Stimulated activated CD4-positive, alpha-beta T cell treated with anti-CD3 and anti-CD28 coated beads, TNF-alpha, amount 100 ng/mL, for 48 hours (primary cell): ENCODE results near the gene ZMYND8.
"Not testable (repeated sequence)": the region's sequence is repeated elsewhere in the genome, so short reads cannot be mapped to it uniquely, and the experiment has no call there.

Experiments
- DNase-seq, 3 donors: peaks; one replicate each; pipeline ENCODE4 v3.0.0-alpha.2; 2020; ENCODE audit warnings: low read depth in 3 of 3

Gene ZMYND8

GRCh38 chr20:47265214-47265613 is 91.3 kb downstream of the ZMYND8 start:
- DNase-seq: no peak

- DNase-seq: not testable (repeated sequence)
Measured at GRCh38 chr20:47264137-47264769, 92.2 kb downstream of the ZMYND8 start.

- no peak for DNase-seq
Measured at GRCh38 chr20:47263465-47264084, 92.9 kb downstream of the ZMYND8 start.

- DNase-seq: no peak
Measured at GRCh38 chr20:47263080-47263464, 93.4 kb downstream of the ZMYND8 start.

- DNase-seq: no peak
Measured at GRCh38 chr20:47262365-47263013, 94.0 kb downstream of the ZMYND8 start.

- no peak for DNase-seq
Measured at GRCh38 chr20:47262008-47262364, 94.5 kb downstream of the ZMYND8 start.

- DNase-seq: not testable (repeated sequence)
Measured at GRCh38 chr20:47261161-47261774, 95.2 kb downstream of the ZMYND8 start.

GRCh38 chr20:47260540-47261126 is 95.9 kb downstream of the ZMYND8 start:
- DNase-seq: not testable (repeated sequence)

GRCh38 chr20:47258745-47259695 is 97.5 kb downstream of the ZMYND8 start:
- no peak for DNase-seq

- no peak for DNase-seq
Measured at GRCh38 chr20:47257771-47258170, 98.7 kb downstream of the ZMYND8 start.

- no peak for DNase-seq
Measured at GRCh38 chr20:47257256-47257655, 99.2 kb downstream of the ZMYND8 start.

GRCh38 chr20:47256668-47257236 is 99.7 kb downstream of the ZMYND8 start:
- no peak for DNase-seq

- no peak for DNase-seq
Measured at GRCh38 chr20:47253872-47254271, 102.6 kb downstream of the ZMYND8 start.

- no peak for DNase-seq
Measured at GRCh38 chr20:47252879-47253307, 103.6 kb downstream of the ZMYND8 start.

- DNase-seq: no peak
Measured at GRCh38 chr20:47251154-47252020, 105.1 kb downstream of the ZMYND8 start.

GRCh38 chr20:47250360-47250759 is 106.1 kb downstream of the ZMYND8 start:
- no peak for DNase-seq

- no peak for DNase-seq
Measured at GRCh38 chr20:47249913-47250312, 106.6 kb downstream of the ZMYND8 start.

GRCh38 chr20:47248448-47248966 is 108.0 kb downstream of the ZMYND8 start:
- DNase-seq: no peak

- DNase-seq: no peak
Measured at GRCh38 chr20:47247972-47248371, 108.5 kb downstream of the ZMYND8 start.
